ENCODE data around the gene PLA2G4A. TPM values are rescaled to one million over a fixed set of nuclear protein-coding genes. Genes with fewer than 3 reads are reported as not detected.

PLA2G4A gene
- total RNA-seq, 1 experiment from 2014 or later = 0.39 TPM

- no peak overlapping the region for H3T11ph ChIP-seq (ENCODE audit: low read length)
- H3K4me1 ChIP-seq (ENCODE audit: insufficient read depth, low read length) = peaks cover 2% of the 10 kb centered on the region; the same call in 1 of the 2 replicates
- no peak overlapping the region for H3K56ac ChIP-seq (ENCODE audit: insufficient read length, low read depth, low read length)
- no peak overlapping the region for H2BK12ac ChIP-seq (ENCODE audit: insufficient read length, low read depth, low read length)
- H3K27ac Mint-ChIP-seq = peak overlapping the region in 1 of 3 experiments; percentile 54; a peak in 2 of 7 replicates
- H2AK5ac ChIP-seq (ENCODE audit: insufficient read length, low read length) = no peak overlapping the region
- H3K36me3 Mint-ChIP-seq (ENCODE audit: insufficient read depth in 1 of 3, low read depth in 3 of 3) = no peaks in the 10 kb centered on the region
- no peak overlapping the region for H3K4me3 Mint-ChIP-seq
- H3K23ac ChIP-seq (ENCODE audit: insufficient read length, low read depth, low read length) = no peak overlapping the region
- H3K4me1 Mint-ChIP-seq = peaks cover 23 to 28% of the 10 kb centered on the region in 2 experiments
- no peaks in the 10 kb centered on the region for H3K9me3 Mint-ChIP-seq
- H3K79me2 ChIP-seq (ENCODE audit: insufficient read depth, low read length) = no peaks in the 10 kb centered on the region
- H3K27me3 Mint-ChIP-seq (ENCODE audit: low read depth) = no peaks in the 10 kb centered on the region
- no peak overlapping the region for H3K18ac ChIP-seq (ENCODE audit: insufficient read length, low read depth, low read length)
- no peaks in the 10 kb centered on the region for H4K20me1 ChIP-seq (ENCODE audit: control insufficient read depth, insufficient read depth, insufficient read length)
- no peak for DNase-seq
- no peak overlapping the region for H3K14ac ChIP-seq (ENCODE audit: insufficient read depth, low read length)
- no peak for TF ChIP-seq CTCF (conservative IDR thresholded peaks at IDR 0.05)
- H3K23me2 ChIP-seq (ENCODE audit: insufficient read length, low read depth, low read length, poor library complexity, severe bottlenecking) = no peaks in the 10 kb centered on the region
- H3K4ac ChIP-seq (ENCODE audit: low read depth, low read length) = no peak overlapping the region
- H3K79me1 ChIP-seq (ENCODE audit: insufficient read depth, low read depth, low read length, poor library complexity, severe bottlenecking) = no peaks in the 10 kb centered on the region
- no peak overlapping the region for H2BK15ac ChIP-seq (ENCODE audit: low read depth, low read length)
- H2AFZ ChIP-seq (ENCODE audit: low read length) = no peak overlapping the region
- H2BK20ac ChIP-seq (ENCODE audit: low read depth, low read length, poor library complexity, severe bottlenecking) = no peak overlapping the region
- no peak overlapping the region for H2BK5ac ChIP-seq (ENCODE audit: insufficient read length, low read length)
- H3K9me3 ChIP-seq (ENCODE audit: control insufficient read depth, low read depth, low read length) = no peaks in the 10 kb centered on the region
- H3K4me2 ChIP-seq (ENCODE audit: insufficient read depth, insufficient read length, low read length) = no peak overlapping the region
- no peak overlapping the region for H3K9ac ChIP-seq (ENCODE audit: extremely low read depth, insufficient read length, low read length)
- H3K27me3 ChIP-seq (ENCODE audit: insufficient read depth, low read length) = no peaks in the 10 kb centered on the region
- no peak overlapping the region for H4K91ac ChIP-seq (ENCODE audit: insufficient read length, low read depth, low read length)
- H2BK120ac ChIP-seq (ENCODE audit: low read depth, low read length, poor library complexity, severe bottlenecking) = no peak overlapping the region
- WGBS (ENCODE audit: extremely low coverage, insufficient read length, low lambda C conversion rate) = no CpG with 5 or more reads among the region's 12 CpGs
- no peak overlapping the region for H4K5ac ChIP-seq (ENCODE audit: insufficient read length, low read depth, low read length)
- no peak overlapping the region for H4K8ac ChIP-seq (replicated peaks; ENCODE audit: insufficient read length, low read depth, low read length)
- H3K27ac ChIP-seq (ENCODE audit: insufficient read length, low read depth, low read length) = no peak overlapping the region
Observed at GRCh38 chr1:186875896-186876835, 47.4 kb downstream of the PLA2G4A start.
